Right cardiac atrium (tissue), 5 donors: Measurements from ENCODE around the gene RGS12. TPM values are rescaled to one million over a fixed set of nuclear protein-coding genes. Genes with fewer than 3 reads are reported as not detected.
"Not testable (repeated sequence)": the region's sequence is repeated elsewhere in the genome, so short reads cannot be mapped to it uniquely, and the experiment has no call there.

ENCODE experiments used
- ATAC-seq, 2 donors: fragments of 200-7000 bp; cut with Tn5 transposase; one replicate each; pipeline versions ENCODE4 v1.8.0 to v1.9.1; 2020; ENCODE audit warnings: moderate library complexity in 2 of 2, mild to moderate bottlenecking in 1 of 2
- DNase-seq, 3 donors: peaks; one replicate each; pipeline ENCODE4 v3.0.0-alpha.2; 2020
- H3K27ac ChIP-seq: one replicate; pipeline ENCODE4 v1.5.1; 2013; ENCODE audit warnings: mild to moderate bottlenecking, low read length, control low read depth, moderate library complexity
- H3K27me3 ChIP-seq: one replicate; pipeline ENCODE4 v1.6.1; 2013; ENCODE audit not compliant: control insufficient read depth, insufficient read depth
- H3K4me1 ChIP-seq: one replicate; pipeline ENCODE4 v1.6.1; 2013; ENCODE audit warnings: low read length; ENCODE audit not compliant: control insufficient read depth, insufficient read depth
- H3K4me3 ChIP-seq: one replicate; pipeline ENCODE4 v1.5.1; 2013; ENCODE audit warnings: low read length, control low read depth
- H3K9me3 ChIP-seq: one replicate; pipeline ENCODE4 v1.6.1; 2013; ENCODE audit warnings: low read length; ENCODE audit not compliant: control insufficient read depth
- WGBS: extraction: QIAGEN DNeasy Blood & Tissue Kit; methylation state at CpG from one replicate; pipeline ENCODE4 v1.1.7; 2013; 5-methylcytosine and 5-hydroxymethylcytosine counted together
- intact Hi-C, 4 donors: fragments of 100-400 bp; cut with DNase I; formaldehyde crosslinking; loops; one replicate each; pipeline versions ENCODE4 v1.11.0 to v1.14.0; 2022 to 2023
- polyA plus RNA-seq: library from polyadenylated mRNA; stranded (reverse); fragments of 200-250 nt; gene quantifications from one replicate; pipeline ENCODE4 v1.2.3, GENCODE V29; 2013
- total RNA-seq, 4 donors: library from RNA; stranded (reverse); fragmentation: NEBNext Ultra II Directional; extraction: Animal tissue kit (Norgen Biotek cat#: 25700); gene quantifications; one replicate each; pipeline ENCODE4 v1.2.1, GENCODE V29; 2021
- donor health status: healthy with polysubstance abuse.
- donor health status: DM: no; HTN: yes; CAD: no.
- donor health status: DM: no; HTN: no; CAD: no.
- donor health status: DM: no; HTN: yes; CAD: no; lungs with severe emphysema.
- donor health status: DM: yes; HTN: yes; CAD: no.

Gene RGS12
- total and polyA plus RNA-seq, 5 donors, result 11.6 to 20.8 (median 15.1) TPM

DNA sequence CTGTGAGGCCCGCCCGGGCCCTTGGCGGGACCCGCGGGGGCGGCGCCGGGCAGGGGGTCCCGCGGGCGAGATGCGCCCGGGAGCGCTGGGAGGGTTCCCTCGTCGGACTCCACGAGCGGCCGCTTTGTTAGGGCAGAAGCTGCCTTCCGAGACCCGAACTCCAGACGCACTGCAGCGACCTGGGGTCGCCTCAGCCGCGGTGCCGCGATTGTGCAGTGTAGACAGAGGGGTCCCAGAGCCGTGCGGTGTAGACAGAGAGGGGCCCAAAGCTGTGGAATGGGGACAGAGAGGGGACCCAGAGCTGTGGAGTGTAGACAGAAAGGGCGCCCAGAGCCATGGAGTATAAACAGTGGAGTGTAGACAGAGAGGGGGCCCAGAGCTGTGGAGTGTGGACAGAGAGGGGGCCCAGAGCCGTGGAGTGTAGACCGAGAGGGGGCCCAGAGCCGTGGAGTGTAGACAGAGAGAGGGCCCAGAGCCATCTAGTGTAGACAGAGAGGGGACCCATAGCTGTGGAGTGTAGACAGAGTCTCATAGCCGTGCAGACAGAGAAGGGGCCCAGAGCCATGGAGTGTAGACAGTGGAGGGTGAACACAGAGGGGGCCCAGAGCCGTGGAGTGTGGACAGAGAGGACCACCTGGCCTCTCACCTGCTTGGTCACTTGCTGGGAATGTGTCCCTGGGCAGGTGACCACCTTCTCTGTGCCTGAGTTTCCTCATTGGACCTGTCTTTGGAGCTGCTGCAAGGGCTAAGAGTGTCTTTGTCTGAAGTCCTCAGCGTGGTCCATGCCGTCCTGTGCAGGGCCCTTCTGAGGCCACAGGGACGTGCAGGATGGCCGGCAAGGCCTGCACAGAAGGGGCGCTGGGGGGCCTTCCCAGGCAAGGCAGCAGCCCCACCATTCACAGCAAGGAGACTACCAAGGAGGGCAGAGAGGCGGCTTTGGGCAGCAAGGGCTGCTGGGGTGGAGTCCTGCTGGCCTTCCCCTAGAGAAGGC is 875 bp downstream of the RGS12 start:
- peak; percentile 1 for ATAC-seq
- no peaks in the 10 kb centered on the region for H3K9me3 ChIP-seq
- no peaks in the 10 kb centered on the region for H3K27me3 ChIP-seq
- WGBS, result 11% methylated on average over 42 of the region's 42 CpGs
- peak overlapping the region; percentile 88 for H3K27ac ChIP-seq
- peak overlapping the region; percentile 70 for H3K4me3 ChIP-seq
- H3K4me1 ChIP-seq, result no peaks in the 10 kb centered on the region
- intact Hi-C loops, result no loop called here
- DNase-seq, result peak in 1 of 3 donors; percentile 76

DNA sequence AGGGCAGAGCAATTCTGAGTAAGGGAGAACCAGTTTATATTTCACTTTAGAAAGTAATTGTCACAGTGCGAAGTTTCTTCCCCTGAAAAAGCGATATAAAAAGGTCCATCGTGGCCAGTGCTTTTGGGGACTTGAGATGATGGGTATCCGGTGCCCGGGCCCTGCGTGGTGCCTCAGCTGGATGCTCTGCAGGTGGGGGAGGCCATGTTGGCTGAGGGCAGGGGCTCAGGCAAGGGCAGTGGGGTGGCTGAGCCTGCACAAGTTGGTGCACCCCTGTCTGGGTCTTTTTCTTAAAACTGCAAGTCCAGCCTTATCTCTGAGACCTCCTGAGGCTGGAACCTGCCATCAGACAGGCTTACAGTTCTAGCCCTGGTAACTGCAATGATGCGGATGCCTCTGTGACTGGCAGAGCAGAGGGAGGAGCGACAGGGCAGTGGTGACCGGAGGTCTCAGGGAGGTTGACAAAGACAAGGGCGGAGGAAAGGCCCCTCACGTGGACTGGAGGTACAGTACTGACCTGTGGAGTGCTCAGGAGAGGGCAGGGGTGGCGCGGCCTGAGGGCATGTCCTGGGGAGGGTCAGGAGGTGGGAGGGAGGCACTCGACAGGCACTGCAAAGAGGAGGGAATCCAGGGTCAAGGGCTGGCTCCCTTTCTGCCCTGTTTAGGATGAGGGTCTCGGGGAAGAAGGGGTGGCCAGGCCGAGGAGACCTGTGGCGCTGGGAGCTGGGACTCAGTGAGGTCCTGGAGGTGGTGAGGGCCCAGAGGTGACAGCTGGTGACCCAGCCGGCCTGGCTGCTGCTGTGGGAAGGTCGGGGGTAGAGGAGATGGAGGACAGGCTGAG is 1.8 kb downstream of the RGS12 start:
- no peak for DNase-seq
- intact Hi-C loops, result no loop called here
- H3K4me3 ChIP-seq, result no peak overlapping the region

DNA sequence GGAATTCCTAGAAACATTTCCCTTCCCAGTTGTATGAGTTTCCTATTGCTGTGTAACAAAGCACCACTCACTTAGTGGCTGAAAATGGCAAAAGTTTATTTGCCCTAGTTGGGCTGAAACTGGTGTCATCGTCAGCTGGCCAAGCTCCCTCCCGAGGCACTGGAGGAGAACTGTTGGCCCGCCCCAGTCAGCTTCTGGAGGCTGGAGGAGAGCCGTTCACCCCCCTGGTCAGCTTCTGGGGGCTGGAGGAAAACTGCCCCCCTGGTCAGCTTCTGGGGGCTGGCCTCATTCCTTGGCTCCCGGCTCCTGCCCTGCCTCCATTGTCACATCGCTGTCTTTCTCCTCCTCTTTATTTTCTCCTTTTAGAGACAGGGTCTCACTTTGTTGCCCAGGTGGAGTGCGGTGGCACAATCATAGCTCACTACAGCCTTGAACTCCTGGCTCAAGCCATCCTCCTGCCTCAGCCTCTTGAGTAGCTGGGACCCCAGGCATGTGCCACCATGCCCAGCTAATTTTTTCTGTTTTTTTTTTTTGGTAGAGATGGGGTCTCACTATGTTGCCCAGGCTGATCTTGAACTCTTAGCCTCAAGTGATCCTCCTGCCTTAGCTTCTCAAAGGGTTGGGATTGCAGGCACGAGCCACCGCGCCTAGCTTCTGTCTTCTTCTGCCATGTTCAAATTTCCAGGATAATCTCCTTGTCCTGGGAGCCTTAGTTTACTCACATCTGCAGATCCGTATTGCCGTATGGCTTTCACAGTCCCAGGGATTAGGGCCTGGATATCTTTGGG is 3.2 kb downstream of the RGS12 start:
- H3K27ac ChIP-seq, result no peak overlapping the region
- WGBS, result 89% methylated on average over 12 of the region's 12 CpGs
- ATAC-seq (no peak), DNase-seq (no peak)
- no peaks in the 10 kb centered on the region for H3K27me3 ChIP-seq
- H3K9me3 ChIP-seq, result no peaks in the 10 kb centered on the region
- no peaks in the 10 kb centered on the region for H3K4me1 ChIP-seq
- no peak overlapping the region for H3K4me3 ChIP-seq
- intact Hi-C loops, result no loop called here

More for the DNA sequence above, 1.8 kb downstream of the RGS12 start:
- ATAC-seq, result no peak
- Histone ChIP-seq H3K27ac (no peak overlapping the region), H3K27me3 (no peaks in the 10 kb centered on the region), H3K9me3 (no peaks in the 10 kb centered on the region), H3K4me1 (no peaks in the 10 kb centered on the region)
- WGBS, result 88% methylated on average over 19 of the region's 19 CpGs

DNA sequence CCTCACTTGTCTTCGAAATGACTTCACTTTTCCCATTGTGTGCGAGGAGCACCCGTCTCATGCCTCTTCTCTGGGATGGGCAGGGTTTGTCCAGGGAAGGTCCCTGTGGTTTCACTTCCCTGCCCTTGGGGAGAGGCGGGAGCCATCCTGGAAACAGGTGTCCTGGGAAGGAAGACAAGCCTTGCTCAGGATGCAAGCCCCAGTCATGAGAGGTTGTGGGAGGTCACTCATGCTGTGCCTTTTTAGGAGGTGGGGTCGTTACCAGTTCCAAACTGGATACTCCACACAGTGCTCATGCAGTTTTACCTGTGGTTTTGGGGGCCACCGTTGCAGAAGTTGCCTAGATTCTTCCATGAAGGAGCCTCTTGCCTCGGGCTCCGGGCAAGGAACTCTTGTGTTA is 3.8 kb downstream of the RGS12 start:
- Histone ChIP-seq H3K27me3 (no peaks in the 10 kb centered on the region), H3K9me3 (no peaks in the 10 kb centered on the region), H3K4me1 (no peaks in the 10 kb centered on the region), H3K27ac (no peak overlapping the region), H3K4me3 (no peak overlapping the region)
- intact Hi-C loops, result no loop called here
- no peak for ATAC-seq
- DNase-seq, result no peak
- WGBS, result 93% methylated on average over 8 of the region's 8 CpGs

DNA sequence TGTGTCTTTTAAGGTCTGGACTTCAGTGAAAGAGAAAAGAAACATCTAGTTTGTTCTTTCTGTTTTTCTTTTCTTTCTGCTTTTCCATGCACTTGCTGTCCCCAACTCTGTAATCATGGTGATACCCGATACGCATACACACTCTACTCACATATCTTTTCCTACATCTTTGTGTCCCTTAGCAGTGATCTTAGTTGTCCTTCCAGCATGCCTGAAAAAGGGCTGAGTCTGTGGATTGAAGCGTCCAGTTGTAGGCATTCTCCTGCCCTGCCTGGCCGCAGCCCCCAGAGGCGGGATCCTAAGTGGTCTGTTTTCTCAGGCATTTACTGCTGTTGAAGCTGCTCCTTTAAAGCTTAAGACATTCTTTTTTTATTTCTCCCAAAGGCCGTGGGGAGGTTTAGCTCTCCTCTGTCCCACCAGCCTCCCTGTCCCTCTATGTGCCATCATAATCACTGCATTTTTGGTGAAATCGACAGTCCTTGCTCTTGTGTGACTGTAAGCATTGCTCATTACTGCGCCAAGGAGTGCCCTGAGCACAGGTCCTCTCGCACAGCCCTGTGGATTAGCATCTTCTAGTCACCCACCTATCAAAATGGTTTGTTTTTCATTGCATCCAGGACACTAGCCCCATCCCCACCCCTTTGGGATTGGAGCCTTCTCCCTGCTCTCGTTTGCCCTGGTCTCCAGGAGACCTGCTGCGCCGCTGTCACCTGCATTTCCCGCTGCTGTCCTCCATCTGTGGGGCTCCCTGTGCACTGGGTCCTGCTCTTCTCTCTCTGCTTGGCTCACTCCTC is 4.4 kb downstream of the RGS12 start:
- no peak overlapping the region for H3K4me3 ChIP-seq
- intact Hi-C loops, result no loop called here
- H3K4me1 ChIP-seq, result no peaks in the 10 kb centered on the region
- no peak for ATAC-seq
- H3K9me3 ChIP-seq, result no peaks in the 10 kb centered on the region
- H3K27me3 ChIP-seq, result no peaks in the 10 kb centered on the region
- DNase-seq, result no peak
- no peak overlapping the region for H3K27ac ChIP-seq
- WGBS, result 94% methylated on average over 13 of the region's 13 CpGs

DNA sequence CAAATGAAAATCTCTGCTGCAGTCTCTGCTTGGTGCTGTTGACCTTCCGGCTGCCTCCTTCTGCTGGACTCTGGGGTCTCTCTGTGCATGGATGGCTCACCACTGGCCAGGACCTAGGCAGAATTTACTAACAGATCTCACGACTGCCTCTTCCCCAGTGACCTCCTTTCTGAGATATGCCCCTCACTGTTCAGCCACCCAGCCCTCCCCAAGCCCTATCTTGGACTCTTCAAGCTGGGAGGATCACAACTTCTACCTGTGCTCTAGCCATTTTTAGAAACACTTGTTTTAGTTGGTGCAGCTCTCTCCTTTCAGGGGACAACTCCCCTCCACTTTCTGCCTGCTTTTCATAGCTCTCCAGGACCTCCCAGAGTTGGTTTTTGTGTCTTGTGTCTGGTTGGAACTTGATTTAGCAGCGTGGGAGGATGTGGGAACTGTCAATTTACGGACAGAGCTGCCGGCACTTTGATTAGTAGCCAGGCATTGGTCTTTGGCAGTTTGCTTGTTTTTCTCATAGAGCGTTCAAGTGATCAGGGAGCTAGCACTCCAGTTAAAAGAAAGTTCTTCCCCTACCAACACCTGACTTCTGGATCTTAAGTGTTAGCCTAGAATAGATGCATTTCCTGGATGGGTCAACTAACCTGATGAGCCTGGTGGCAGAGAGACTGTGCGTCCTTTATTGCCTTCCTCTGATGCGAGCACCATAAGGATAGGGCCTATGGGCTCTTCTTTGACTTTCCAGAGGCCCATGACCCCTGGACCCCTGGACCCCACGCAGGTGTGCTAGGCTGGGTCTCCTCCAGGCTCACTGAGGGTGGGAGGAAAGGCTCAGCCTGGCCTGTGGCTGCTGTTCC is 6.5 kb downstream of the RGS12 start:
- H3K4me1 ChIP-seq, result no peaks in the 10 kb centered on the region
- no peak overlapping the region for H3K4me3 ChIP-seq
- no peaks in the 10 kb centered on the region for H3K27me3 ChIP-seq
- intact Hi-C loops, result no loop called here
- H3K27ac ChIP-seq, result no peak overlapping the region
- no peak for DNase-seq
- ATAC-seq, result no peak
- WGBS, result 45% methylated on average over 9 of the region's 9 CpGs
- H3K9me3 ChIP-seq, result no peaks in the 10 kb centered on the region

DNA sequence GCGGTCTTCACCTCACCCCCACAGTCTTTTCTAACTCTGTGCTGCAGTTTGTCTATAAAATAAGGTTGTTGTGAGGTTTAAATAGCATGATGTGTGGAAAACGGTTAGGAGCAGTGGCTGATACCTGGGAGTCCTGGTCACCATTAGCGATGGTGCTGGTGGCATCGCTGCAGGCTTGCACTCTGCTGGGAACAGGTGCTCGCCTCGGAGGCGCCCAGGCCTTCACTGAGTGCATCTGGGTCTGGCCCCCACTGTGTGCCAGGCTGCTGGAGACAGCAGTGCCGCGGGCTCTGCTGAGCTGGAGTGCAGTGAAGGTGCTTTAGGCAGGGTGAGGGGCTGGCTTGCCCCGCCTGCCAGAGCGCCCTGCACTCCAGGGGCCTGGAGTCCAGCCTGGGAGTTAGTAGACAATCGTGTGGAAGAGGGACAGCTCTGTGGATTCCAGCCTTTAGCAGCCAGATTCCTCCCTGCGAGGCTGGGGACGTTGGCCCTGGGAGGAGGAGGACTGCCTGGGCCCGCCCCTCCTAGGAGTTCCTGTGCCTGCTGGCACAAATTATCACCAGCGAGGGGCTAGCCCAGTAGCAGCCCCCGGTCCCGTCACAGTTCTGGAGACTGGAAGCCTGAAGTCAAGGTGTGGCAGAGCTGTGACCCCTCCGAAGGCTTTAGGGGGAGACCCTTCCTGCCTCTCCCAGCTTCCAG is 7.3 kb downstream of the RGS12 start:
- Histone ChIP-seq H3K9me3 (no peaks in the 10 kb centered on the region), H3K4me3 (no peak overlapping the region), H3K27ac (no peak overlapping the region), H3K27me3 (no peaks in the 10 kb centered on the region), H3K4me1 (peaks cover 6% of the 10 kb centered on the region)
- 83% methylated on average over 19 of the region's 19 CpGs for WGBS
- DNase-seq (no peak), ATAC-seq (no peak)
- intact Hi-C loops, result no loop called here

DNA sequence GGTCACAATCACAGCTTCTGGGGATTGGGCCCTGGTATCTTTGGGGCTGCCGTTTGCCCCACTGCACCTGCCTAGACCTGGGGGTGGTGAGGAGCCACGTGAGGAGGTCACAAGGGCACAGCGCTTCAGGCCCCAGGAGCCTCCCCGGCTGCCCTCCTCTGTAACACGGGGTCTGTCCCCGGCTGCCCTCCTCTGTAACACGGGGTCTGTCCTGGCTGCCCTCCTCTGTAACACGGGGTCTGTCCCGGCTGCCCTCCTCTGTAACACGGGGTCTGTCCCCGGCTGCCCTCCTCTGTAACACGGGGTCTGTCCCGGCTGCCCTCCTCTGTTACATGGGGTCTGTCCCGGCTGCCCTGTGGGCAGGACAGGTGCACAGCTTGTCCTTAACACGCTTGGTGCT is 8.1 kb downstream of the RGS12 start:
- 93% methylated on average over 15 of the region's 15 CpGs for WGBS
- peaks cover 12% of the 10 kb centered on the region for H3K4me1 ChIP-seq
- H3K27ac ChIP-seq, H3K27me3 ChIP-seq, ATAC-seq, H3K4me3 ChIP-seq, intact Hi-C loops, H3K9me3 ChIP-seq: not testable (repeated sequence)
- DNase-seq, result peak in 1 of 3 donors; percentile 51

DNA sequence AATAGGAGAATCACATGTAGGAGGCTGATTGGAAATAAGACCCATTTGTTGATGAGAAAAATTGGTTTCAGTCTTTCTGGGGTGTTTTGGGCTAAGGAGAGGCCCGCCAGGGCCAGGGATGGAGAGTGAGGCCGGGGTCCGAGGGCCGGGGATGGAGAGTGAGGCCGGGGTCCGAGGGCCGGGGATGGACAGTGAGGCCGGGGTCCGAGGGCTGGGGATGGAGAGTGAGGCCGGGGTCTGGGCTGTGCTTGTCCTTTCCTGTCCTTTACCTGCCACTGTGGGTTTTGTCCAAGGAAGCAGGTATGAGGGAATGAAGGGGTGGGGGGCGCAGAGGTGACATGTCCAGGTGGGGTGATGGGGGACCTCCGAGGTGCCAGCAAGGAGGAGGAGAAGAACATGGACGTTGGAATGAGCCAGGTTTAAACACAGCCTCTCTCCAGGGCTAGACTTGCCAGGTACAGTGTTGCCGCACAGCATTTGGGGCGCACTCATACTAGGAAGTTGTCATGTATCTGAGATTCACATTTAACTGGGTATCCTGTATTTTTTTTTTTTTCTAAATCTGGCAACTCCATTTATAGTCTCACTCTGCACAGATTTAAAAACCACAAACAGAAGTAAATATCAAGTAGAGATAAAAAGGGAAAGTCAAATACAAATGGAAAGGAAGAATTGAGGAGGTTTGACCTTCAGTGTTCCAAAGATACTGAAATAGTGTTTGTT is 8.8 kb downstream of the RGS12 start:
- ATAC-seq (no peak), DNase-seq (peak in 1 of 3 donors; percentile 32)
- Histone ChIP-seq H3K27me3 (no peaks in the 10 kb centered on the region), H3K4me1 (peaks cover 14% of the 10 kb centered on the region), H3K27ac (no peak overlapping the region), H3K4me3 (no peak overlapping the region), H3K9me3 (no peaks in the 10 kb centered on the region)
- intact Hi-C loops, result no loop called here
- 91% methylated on average over 15 of the region's 15 CpGs for WGBS
